Loucy (cell line): Measurements from ENCODE around the gene SSB.

Experiments used
- H2AFZ ChIP-seq: fragments of 200-600 bp; sonication (generic); 2 replicates; pipeline ENCODE4 v1.6.0; 2016; ENCODE audit warnings: antibody characterized with exemption, mild to moderate bottlenecking, low read length, moderate library complexity
- H3F3A ChIP-seq: fragments of 200-600 bp; 2 replicates; pipeline ENCODE4 v1.6.0; 2016; ENCODE audit warnings: antibody characterized with exemption, low read depth, mild to moderate bottlenecking
- H3K27me3 ChIP-seq: fragments of 200-600 bp; sonication (generic); 2 replicates; pipeline ENCODE4 v1.6.1; 2014; ENCODE audit warnings: low read length, mild to moderate bottlenecking; ENCODE audit not compliant: insufficient read depth, poor library complexity, severe bottlenecking
- H3K36me3 ChIP-seq: fragments of 200-600 bp; sonication (generic); 2 replicates; pipeline ENCODE4 v1.6.1; 2016; ENCODE audit warnings: low read length; ENCODE audit not compliant: insufficient read depth
- H3K4me1 ChIP-seq: fragments of 200-600 bp; sonication (generic); 2 replicates; pipeline ENCODE4 v1.5.1; 2014; ENCODE audit warnings: low read length, mild to moderate bottlenecking; ENCODE audit not compliant: insufficient read depth, poor library complexity, severe bottlenecking
- H3K4me2 ChIP-seq: fragments of 200-600 bp; sonication (generic); 2 replicates; pipeline ENCODE4 v1.6.0; 2014; ENCODE audit warnings: antibody characterized with exemption, low read length, low read depth, mild to moderate bottlenecking; ENCODE audit not compliant: poor library complexity, severe bottlenecking
- H3K4me3 ChIP-seq: fragments of 200-600 bp; sonication (generic); 2 replicates; pipeline ENCODE4 v1.5.1; 2014; ENCODE audit warnings: low read length, mild to moderate bottlenecking, mixed read lengths; ENCODE audit not compliant: poor library complexity, severe bottlenecking
- H3K79me2 ChIP-seq: fragments of 200-600 bp; sonication (generic); 2 replicates; pipeline ENCODE4 v1.6.1; 2014; ENCODE audit warnings: low read length; ENCODE audit not compliant: insufficient read depth
- H3K9ac ChIP-seq: fragments of 200-600 bp; sonication (generic); 2 replicates; pipeline ENCODE4 v1.6.0; 2014; ENCODE audit warnings: mild to moderate bottlenecking, low read depth, low read length, moderate library complexity; ENCODE audit not compliant: poor library complexity, severe bottlenecking
- H3K9me2 ChIP-seq: fragments of 200-600 bp; sonication (generic); replicated peaks from 2 replicates; pipeline ENCODE4 v1.6.1; 2016; ENCODE audit warnings: low read depth, low read length, mixed read lengths
- H3K9me3 ChIP-seq: fragments of 200-600 bp; sonication (generic); 2 replicates; pipeline ENCODE4 v1.6.1; 2014; ENCODE audit warnings: mild to moderate bottlenecking, antibody characterized with exemption, low read length, low read depth; ENCODE audit not compliant: insufficient read depth
- H4K20me1 ChIP-seq: fragments of 200-600 bp; sonication (generic); 2 replicates; pipeline ENCODE4 v1.6.0; 2014; ENCODE audit warnings: antibody characterized with exemption, low read length, mild to moderate bottlenecking; ENCODE audit not compliant: insufficient read depth, poor library complexity, severe bottlenecking
- EZH2phosphoT487 ChIP-seq: fragments of 200-600 bp; IDR thresholded peaks from 2 replicates; pipeline ENCODE4 v1.6.1; 2018; ENCODE audit warnings: antibody characterized with exemption, mild to moderate bottlenecking, moderate library complexity, borderline replicate concordance
- TF ChIP-seq, protein P1 (sequence below): fragments of 200-600 bp; sonication (generic); conservative IDR thresholded peaks from 2 replicates; pipeline ENCODE4 v1.5.1; 2014; ENCODE audit warnings: mild to moderate bottlenecking, antibody characterized with exemption, low read length

SSB gene

GRCh38 chr2:169822785-169823392, 24.2 kb downstream of the SSB start:
- H3K4me3 ChIP-seq = peak overlapping the region; percentile 87
- no peaks in the 10 kb centered on the region for H3K9me2 ChIP-seq
- no peaks in the 10 kb centered on the region for H3K9me3 ChIP-seq
- H3F3A ChIP-seq = no peaks in the 10 kb centered on the region; the same call in 1 of the 2 replicates
- H3K36me3 ChIP-seq = no peaks in the 10 kb centered on the region
- H3K4me2 ChIP-seq = peak overlapping the region; percentile 99
- peaks cover 44% of the 10 kb centered on the region for H3K79me2 ChIP-seq
- no peak overlapping the region for H2AFZ ChIP-seq
- H4K20me1 ChIP-seq = peaks cover 9% of the 10 kb centered on the region
- TF ChIP-seq, protein P1, sequence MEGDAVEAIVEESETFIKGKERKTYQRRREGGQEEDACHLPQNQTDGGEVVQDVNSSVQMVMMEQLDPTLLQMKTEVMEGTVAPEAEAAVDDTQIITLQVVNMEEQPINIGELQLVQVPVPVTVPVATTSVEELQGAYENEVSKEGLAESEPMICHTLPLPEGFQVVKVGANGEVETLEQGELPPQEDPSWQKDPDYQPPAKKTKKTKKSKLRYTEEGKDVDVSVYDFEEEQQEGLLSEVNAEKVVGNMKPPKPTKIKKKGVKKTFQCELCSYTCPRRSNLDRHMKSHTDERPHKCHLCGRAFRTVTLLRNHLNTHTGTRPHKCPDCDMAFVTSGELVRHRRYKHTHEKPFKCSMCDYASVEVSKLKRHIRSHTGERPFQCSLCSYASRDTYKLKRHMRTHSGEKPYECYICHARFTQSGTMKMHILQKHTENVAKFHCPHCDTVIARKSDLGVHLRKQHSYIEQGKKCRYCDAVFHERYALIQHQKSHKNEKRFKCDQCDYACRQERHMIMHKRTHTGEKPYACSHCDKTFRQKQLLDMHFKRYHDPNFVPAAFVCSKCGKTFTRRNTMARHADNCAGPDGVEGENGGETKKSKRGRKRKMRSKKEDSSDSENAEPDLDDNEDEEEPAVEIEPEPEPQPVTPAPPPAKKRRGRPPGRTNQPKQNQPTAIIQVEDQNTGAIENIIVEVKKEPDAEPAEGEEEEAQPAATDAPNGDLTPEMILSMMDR = no peak
- no peak for TF ChIP-seq EZH2phosphoT487
- H3K9ac ChIP-seq = peak overlapping the region; percentile 84
- no peaks in the 10 kb centered on the region for H3K27me3 ChIP-seq
- peaks cover 55% of the 10 kb centered on the region for H3K4me1 ChIP-seq

- H3F3A ChIP-seq = no peaks in the 10 kb centered on the region; the same call in 1 of the 2 replicates
- H3K27me3 ChIP-seq = no peaks in the 10 kb centered on the region
- no peaks in the 10 kb centered on the region for H3K9me3 ChIP-seq
- H3K9ac ChIP-seq = peak overlapping the region; percentile 84
- H3K36me3 ChIP-seq = no peaks in the 10 kb centered on the region
- peak overlapping the region; percentile 87 for H3K4me3 ChIP-seq
- H3K4me1 ChIP-seq = peaks cover 55% of the 10 kb centered on the region
- peaks cover 18% of the 10 kb centered on the region for H4K20me1 ChIP-seq
- TF ChIP-seq, protein P1 = no peak
- no peak for TF ChIP-seq EZH2phosphoT487
- H3K9me2 ChIP-seq = no peaks in the 10 kb centered on the region
- peak overlapping the region; percentile 95 for H2AFZ ChIP-seq
- H3K79me2 ChIP-seq = peaks cover 55% of the 10 kb centered on the region
- H3K4me2 ChIP-seq = peak overlapping the region; percentile 99
These were observed 25.3 kb downstream of the SSB start for GRCh38 chr2:169823996-169824372.

DNA sequence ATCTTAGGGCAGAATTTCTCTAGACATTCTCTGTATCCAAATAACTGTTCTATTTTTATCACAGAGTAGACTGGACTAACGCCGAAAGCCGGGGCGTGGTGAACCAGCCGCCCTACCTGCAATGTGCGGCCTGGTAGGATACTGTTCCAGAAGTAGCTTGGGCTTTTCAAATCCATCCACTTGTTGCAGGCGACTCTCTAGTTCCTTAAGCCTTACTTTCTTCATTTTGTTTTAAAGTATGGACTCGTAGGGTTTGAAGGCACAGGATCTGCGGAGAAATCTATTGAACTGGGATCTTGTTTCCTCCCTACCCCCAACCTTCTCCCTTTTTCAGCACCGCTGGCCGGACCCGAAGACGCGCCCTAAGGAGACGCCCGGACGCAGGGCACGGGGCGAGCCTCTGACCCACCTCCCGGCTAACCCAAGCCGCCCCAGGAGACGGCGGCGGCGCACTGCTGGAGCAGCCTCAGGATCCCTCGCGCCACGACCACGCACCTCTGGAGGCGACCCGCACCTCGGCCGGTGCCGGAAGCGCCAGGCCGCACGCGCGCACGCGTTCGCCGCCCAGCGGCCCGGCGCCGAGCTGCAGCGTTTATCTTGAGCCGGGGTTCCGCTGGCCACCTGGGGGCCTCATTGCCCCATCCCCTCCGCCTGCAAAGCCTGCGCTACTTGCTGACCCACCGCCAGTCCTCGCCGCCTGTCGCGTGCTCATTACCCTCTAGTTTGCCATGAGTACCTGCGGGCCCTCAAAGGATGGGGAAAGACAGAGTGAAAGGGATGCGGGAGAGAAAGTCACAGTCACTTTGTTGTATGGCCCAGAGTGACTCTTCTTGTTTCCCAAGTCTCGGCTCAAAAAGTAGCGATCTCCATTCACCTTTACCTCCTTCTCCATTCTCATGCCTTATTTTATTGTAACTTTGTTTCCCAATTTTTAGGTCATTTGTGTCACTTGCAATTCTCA, 26.0 kb downstream of the SSB start, which contains the start of gene METTL5:
METTL5 (minus strand) TSS at position 533 of the 961 bp plus-strand sequence; CDS start at position 225, 308 bp downstream.
- H3K4me2 ChIP-seq = peak within 1 kb of the TSS; percentile 99
- H3F3A ChIP-seq = no peaks in the 10 kb centered on the region; the same call in 1 of the 2 replicates
- peaks cover 23% of the 10 kb centered on the region for H4K20me1 ChIP-seq
- peak within 1 kb of the TSS; percentile 84 for H3K9ac ChIP-seq
- peaks cover 61% of the 10 kb centered on the region for H3K79me2 ChIP-seq
- no peaks in the 10 kb centered on the region for H3K27me3 ChIP-seq
- no peaks in the 10 kb centered on the region for H3K9me2 ChIP-seq
- no peaks in the 10 kb centered on the region for H3K36me3 ChIP-seq
- no peaks in the 10 kb centered on the region for H3K9me3 ChIP-seq
- peaks cover 50% of the 10 kb centered on the region for H3K4me1 ChIP-seq
- TF ChIP-seq, protein P1 = peak; percentile 99
- no peak for TF ChIP-seq EZH2phosphoT487
- H3K4me3 ChIP-seq = peak within 1 kb of the TSS; percentile 87
- H2AFZ ChIP-seq = peak within 1 kb of the TSS; percentile 95
